HL-60 (cell line): Measurements from ENCODE around the gene RPL6.
"Not testable (repeated sequence)": the region's sequence is repeated elsewhere in the genome, so short reads cannot be mapped to it uniquely, and the experiment has no call there.

ENCODE experiments used
- DNase-seq, 2 experiments: peaks; one replicate each; pipeline ENCODE4 v3.0.0-alpha.2; 2010 to 2020; ENCODE audit warnings: low read depth in 1 of 2, low spot score in 1 of 2
- H3K27ac ChIP-seq: fragments of 250-450 bp; sonication (Bioruptor Pico); replicated peaks from 2 replicates; pipeline ENCODE4 v1.5.1; 2020; ENCODE audit warnings: mild to moderate bottlenecking, moderate library complexity
- H3K27me3 ChIP-seq: fragments of 250-450 bp; sonication (Bioruptor Pico); 2 replicates; pipeline ENCODE4 v1.5.1; 2021; ENCODE audit warnings: mild to moderate bottlenecking, moderate library complexity; ENCODE audit not compliant: insufficient read depth, poor library complexity, severe bottlenecking
- H3K4me3 ChIP-seq: replicated peaks from 2 replicates; pipeline ENCODE4 v1.5.1; 2011; ENCODE audit warnings: mild to moderate bottlenecking, control low read depth, low read length; ENCODE audit not compliant: insufficient read depth
- GABPA ChIP-seq: IDR thresholded peaks from 2 replicates; pipeline ENCODE4 v1.6.1; 2012; ENCODE audit warnings: low read depth
- POLR2AphosphoS5 ChIP-seq: IDR thresholded peaks from 2 replicates; pipeline ENCODE4 v1.6.1; 2012; ENCODE audit warnings: low read depth
- SPI1 ChIP-seq: IDR thresholded peaks from 2 replicates; pipeline ENCODE4 v1.6.1; 2012; ENCODE audit warnings: low read depth, mild to moderate bottlenecking, borderline replicate concordance
- long read RNA-seq: library from polyadenylated mRNA; unstranded; transcript quantifications from one replicate; pipeline ENCODE4 v2.0.0, GENCODE V29; 2020
- TF ChIP-seq, protein P1 (sequence below): IDR thresholded peaks from 2 replicates; pipeline ENCODE4 v1.6.1; 2012; ENCODE audit warnings: low read depth; ENCODE audit not compliant: insufficient replicate concordance
- TF ChIP-seq, protein P2 (sequence below): IDR thresholded peaks from one replicate; pipeline ENCODE4 v1.5.1; 2011; ENCODE audit warnings: low read length, control low read depth, inconsistent platforms; ENCODE audit not compliant: insufficient read depth

RPL6 gene
- long read RNA-seq, transcript RPL6-201 (7 exons, 947 nt) = major isoform, 2,379 of 3,259 reads
- long read RNA-seq, transcript RPL6-202 (7 exons, 1,074 nt) = minor isoform, 15 of 3,259 reads
- long read RNA-seq, partial matches to known transcripts = 721 of 3,259 reads
- long read RNA-seq, other reads (novel, unspliced or antisense) = 143 of 3,259 reads

DNA sequence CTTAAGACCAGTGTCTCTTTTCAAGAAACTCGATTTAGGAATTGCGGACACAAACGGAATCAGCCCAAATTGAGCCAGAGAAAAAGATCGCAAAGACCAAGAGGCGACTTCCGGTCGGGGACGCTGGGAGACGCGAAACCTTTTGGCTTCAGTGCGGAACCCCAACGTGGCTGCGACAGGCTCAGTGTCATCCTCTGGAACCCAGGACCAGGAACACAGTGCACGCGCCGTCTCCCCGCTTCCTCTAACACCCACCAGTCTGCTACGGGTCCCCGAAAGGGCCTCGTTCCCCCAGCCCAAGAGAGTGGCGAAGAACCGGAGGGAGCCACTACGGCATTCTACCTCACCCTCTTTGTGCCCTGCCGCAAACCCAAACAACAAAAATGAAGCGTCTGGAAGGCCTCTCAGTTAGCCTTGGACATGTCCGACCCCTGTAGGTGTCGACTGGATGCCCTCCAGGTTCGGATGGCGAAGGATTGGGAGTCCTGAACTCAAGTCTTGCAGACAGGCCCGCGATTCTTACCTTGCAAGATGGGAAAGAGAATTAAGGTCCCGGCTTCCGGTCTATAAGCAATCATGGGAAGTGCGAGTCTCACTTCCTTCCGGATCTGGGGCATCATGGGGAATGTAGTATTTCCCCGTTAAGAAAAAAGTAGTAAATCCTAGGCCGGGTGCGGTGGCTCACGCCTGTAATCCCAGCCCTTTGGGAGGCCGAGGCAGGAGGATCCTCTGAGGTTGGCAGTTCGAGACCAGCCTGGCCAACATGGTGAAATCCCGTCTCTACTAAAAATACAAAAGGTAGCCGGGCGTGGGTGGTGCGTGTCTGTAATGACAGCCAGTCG is at the start of gene RPL6:
Gene RPL6, minus strand, starts transcription at position 542 of the 842 bp plus-strand sequence. CDS start 949 bp downstream, outside the sequence.
- H3K27me3 ChIP-seq = no peaks in the 10 kb centered on the region
- peak within 1 kb of the TSS; percentile 61 for H3K4me3 ChIP-seq
- peak within 1 kb of the TSS; percentile 92 for H3K27ac ChIP-seq
- peak; percentile 95 to 97 for DNase-seq
- peak; percentile 84 for TF ChIP-seq SPI1
- TF ChIP-seq GABPA = peak; percentile 95
- peak; percentile 97 for TF ChIP-seq POLR2AphosphoS5
- TF ChIP-seq, protein P1, sequence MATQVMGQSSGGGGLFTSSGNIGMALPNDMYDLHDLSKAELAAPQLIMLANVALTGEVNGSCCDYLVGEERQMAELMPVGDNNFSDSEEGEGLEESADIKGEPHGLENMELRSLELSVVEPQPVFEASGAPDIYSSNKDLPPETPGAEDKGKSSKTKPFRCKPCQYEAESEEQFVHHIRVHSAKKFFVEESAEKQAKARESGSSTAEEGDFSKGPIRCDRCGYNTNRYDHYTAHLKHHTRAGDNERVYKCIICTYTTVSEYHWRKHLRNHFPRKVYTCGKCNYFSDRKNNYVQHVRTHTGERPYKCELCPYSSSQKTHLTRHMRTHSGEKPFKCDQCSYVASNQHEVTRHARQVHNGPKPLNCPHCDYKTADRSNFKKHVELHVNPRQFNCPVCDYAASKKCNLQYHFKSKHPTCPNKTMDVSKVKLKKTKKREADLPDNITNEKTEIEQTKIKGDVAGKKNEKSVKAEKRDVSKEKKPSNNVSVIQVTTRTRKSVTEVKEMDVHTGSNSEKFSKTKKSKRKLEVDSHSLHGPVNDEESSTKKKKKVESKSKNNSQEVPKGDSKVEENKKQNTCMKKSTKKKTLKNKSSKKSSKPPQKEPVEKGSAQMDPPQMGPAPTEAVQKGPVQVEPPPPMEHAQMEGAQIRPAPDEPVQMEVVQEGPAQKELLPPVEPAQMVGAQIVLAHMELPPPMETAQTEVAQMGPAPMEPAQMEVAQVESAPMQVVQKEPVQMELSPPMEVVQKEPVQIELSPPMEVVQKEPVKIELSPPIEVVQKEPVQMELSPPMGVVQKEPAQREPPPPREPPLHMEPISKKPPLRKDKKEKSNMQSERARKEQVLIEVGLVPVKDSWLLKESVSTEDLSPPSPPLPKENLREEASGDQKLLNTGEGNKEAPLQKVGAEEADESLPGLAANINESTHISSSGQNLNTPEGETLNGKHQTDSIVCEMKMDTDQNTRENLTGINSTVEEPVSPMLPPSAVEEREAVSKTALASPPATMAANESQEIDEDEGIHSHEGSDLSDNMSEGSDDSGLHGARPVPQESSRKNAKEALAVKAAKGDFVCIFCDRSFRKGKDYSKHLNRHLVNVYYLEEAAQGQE = peak; percentile 85
- TF ChIP-seq, protein P2, sequence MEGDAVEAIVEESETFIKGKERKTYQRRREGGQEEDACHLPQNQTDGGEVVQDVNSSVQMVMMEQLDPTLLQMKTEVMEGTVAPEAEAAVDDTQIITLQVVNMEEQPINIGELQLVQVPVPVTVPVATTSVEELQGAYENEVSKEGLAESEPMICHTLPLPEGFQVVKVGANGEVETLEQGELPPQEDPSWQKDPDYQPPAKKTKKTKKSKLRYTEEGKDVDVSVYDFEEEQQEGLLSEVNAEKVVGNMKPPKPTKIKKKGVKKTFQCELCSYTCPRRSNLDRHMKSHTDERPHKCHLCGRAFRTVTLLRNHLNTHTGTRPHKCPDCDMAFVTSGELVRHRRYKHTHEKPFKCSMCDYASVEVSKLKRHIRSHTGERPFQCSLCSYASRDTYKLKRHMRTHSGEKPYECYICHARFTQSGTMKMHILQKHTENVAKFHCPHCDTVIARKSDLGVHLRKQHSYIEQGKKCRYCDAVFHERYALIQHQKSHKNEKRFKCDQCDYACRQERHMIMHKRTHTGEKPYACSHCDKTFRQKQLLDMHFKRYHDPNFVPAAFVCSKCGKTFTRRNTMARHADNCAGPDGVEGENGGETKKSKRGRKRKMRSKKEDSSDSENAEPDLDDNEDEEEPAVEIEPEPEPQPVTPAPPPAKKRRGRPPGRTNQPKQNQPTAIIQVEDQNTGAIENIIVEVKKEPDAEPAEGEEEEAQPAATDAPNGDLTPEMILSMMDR = no peak

DNA sequence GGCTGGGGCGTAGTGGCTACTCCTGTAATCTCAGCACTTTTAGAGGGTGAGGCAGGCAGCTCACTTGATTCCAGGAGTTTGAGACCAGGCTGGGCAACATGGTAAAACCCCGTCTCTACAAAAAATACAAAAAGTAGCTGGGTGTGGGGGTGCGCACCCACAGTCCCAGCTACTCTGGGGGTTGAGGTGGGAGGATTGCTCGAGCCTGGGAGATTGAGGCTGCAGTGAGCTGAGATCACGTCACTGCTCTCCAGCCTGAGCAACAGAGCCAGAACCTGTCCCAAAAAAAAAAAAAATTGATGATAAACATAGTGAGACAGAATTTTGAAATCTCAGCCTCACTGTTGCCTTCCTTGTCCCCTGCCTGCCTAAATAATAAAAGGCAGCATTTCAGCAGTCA is 49.3 kb upstream of the RPL6 start:
- Histone ChIP-seq H3K27me3 (no peaks in the 10 kb centered on the region), H3K4me3 (no peak overlapping the region), H3K27ac (no peak overlapping the region)
- TF ChIP-seq, protein P2 = no peak
- no peak for TF ChIP-seq POLR2AphosphoS5
- TF ChIP-seq, protein P1 = no peak
- TF ChIP-seq SPI1 = no peak
- no peak for DNase-seq

DNA sequence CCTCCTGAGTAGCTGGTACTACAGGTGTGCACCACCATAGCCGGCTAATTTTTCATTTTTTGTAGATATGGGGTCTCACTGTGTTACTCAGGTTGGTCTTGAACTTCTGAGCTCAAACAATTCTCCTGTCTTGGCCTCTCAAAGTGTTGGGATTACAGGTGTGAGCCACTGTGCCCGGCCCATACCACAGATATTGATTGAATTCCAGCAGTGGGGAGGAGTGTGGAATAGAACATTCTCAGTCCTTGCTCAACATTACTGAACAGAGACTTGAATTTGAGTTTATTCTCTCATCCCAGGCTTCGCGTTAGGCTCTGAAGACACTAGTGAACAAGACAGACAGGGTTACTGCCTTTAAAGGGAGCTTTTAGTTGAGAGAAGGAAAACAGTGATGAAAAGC is 48.9 kb upstream of the RPL6 start:
- TF ChIP-seq POLR2AphosphoS5 = no peak
- TF ChIP-seq GABPA = no peak
- TF ChIP-seq, protein P2 = no peak
- no peak for TF ChIP-seq SPI1
- TF ChIP-seq, protein P1 = no peak
- Histone ChIP-seq H3K27ac (no peak overlapping the region), H3K27me3 (no peaks in the 10 kb centered on the region), H3K4me3 (no peak overlapping the region)
- DNase-seq = no peak

DNA sequence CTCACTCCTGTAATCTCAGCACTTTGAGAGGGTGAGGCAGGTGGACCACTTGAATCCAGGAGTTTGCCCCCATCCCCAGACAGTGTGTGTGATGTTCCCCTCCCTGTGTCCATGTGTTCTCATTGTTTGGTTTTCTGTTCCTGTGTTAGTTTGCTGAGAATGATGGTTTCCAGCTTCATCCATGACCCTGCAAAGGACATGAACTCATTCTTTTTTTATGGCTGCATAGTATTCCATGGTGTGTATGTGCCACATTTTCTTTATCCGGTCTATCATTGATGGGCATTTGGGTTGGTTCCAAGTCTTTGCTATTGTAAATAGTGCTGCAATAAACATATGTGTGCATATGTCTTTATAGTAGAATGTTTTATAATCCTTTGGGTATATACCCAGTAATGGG is 47.7 kb upstream of the RPL6 start:
- H3K27ac ChIP-seq, H3K4me3 ChIP-seq, DNase-seq, H3K27me3 ChIP-seq: not testable (repeated sequence)
